GM21367 (cell line): ENCODE results near the gene ZNF383.
"Not testable (repeated sequence)": the region's sequence is repeated elsewhere in the genome, so short reads cannot be mapped to it uniquely, and the experiment has no call there.

Experiments used
- ATAC-seq: cut with Tn5 transposase; IDR thresholded peaks from one replicate; pipeline ENCODE4 v1.9.1; 2021; ENCODE audit not compliant: unreplicated experiment

Gene ZNF383

DNA sequence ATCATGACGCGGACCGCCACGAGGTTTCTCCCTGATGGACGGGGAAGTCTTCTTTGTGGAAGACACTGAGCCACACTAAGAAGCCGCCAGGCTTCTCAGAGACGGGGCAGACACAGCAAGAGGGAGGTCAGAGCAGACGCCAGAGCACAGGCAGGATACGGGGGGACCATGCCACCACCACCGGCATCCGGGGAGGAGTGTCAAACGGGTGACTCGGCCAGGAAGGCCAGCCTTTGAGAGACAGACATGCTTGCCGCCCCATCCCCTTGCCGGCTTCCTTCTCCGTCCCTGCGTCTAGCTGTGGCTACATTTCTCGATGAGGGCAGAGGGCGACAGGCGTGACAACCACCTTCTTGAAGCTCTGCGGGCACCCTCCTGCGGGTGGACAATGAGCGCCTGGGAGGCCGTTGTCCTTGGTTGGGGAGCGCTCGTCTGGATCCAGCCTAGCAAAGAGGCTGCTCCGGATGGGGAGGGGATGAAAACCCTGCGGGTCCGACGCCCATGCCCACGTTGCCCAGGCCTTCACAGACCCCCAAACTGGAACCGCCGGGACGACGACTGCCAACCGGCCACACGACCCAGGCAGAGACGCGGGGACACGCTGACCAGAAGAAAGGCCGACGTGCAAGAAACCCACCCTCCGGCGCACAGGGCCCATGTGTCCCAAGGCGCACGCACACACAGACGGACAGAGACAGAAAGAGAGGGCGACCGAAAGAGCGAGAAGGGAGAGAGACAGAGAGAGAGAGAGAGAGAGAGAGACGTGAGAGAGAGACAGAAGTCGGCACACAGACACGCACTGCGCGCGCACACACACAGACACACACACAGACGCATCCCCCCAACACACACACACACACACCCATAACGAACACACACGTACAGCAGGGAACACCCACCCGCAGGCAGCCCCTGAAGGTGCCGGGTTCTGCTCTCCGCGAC lies 75.3 kb downstream of the ZNF383 start:
- ATAC-seq = not testable (repeated sequence)

DNA sequence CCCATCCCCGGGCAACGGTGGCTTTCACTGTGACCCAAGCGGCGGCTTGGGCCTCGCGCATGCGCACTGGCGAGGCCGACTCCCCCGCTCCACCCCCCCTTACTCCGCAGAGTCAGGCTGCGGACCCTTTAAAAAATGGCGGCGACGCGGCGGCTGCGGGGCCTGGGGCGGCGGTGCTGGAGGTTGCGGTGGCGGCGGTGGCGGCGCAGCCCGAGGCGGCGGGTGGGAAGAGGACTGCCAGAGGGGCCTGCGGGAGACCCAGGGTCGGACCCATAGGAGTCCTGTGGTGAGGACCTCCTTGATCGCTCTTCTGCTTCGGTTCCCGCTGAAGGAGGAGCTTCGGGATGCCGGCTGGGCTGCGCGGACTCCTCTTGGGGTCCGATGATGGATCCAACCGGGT lies 76.2 kb downstream of the ZNF383 start:
- not testable (repeated sequence) for ATAC-seq
